ENCODE measurements around the gene OSBPL10. TPM values are rescaled to one million over a fixed set of nuclear protein-coding genes. Genes with fewer than 3 reads are reported as not detected.

The OSBPL10 gene
- total RNA-seq, 3 donors from 2014 or later: 3.2 to 7.0 (median 6.8) TPM

GRCh38 chr3:31891876-31892455, 89.1 kb downstream of the OSBPL10 start:
- ATAC-seq (no peak), DNase-seq (no peak)
- Mint-ChIP-seq H3K36me3 (ENCODE audit: insufficient read depth) (no peaks in the 10 kb centered on the region), H3K27me3 (ENCODE audit: low read depth) (peaks cover 13% of the 10 kb centered on the region), H3K4me1 (ENCODE audit: low read depth) (peaks cover 5% of the 10 kb centered on the region), H3K4me3 (no peak overlapping the region), H3K9me3 (no peaks in the 10 kb centered on the region)

GRCh38 chr3:31890742-31891469, 90.2 kb downstream of the OSBPL10 start:
- ATAC-seq (no peak), DNase-seq (no peak)
- no peak overlapping the region for H3K4me3 Mint-ChIP-seq
- H3K27me3 Mint-ChIP-seq (ENCODE audit: low read depth): peaks cover 14% of the 10 kb centered on the region
- H3K9me3 Mint-ChIP-seq: no peaks in the 10 kb centered on the region
- H3K4me1 Mint-ChIP-seq (ENCODE audit: low read depth): peaks cover 6% of the 10 kb centered on the region
- H3K36me3 Mint-ChIP-seq (ENCODE audit: insufficient read depth): no peaks in the 10 kb centered on the region

- no peaks in the 10 kb centered on the region for H3K9me3 Mint-ChIP-seq
- peaks cover 7% of the 10 kb centered on the region for H3K4me1 Mint-ChIP-seq (ENCODE audit: low read depth)
- H3K36me3 Mint-ChIP-seq (ENCODE audit: insufficient read depth): no peaks in the 10 kb centered on the region
- DNase-seq (no peak), ATAC-seq (no peak)
- H3K27me3 Mint-ChIP-seq (ENCODE audit: low read depth): peaks cover 14% of the 10 kb centered on the region
- no peak overlapping the region for H3K4me3 Mint-ChIP-seq
Observed at GRCh38 chr3:31890007-31890406, 91.1 kb downstream of the OSBPL10 start.

GRCh38 chr3:31885235-31885634, 95.8 kb downstream of the OSBPL10 start:
- H3K36me3 Mint-ChIP-seq (ENCODE audit: insufficient read depth): no peaks in the 10 kb centered on the region
- H3K27me3 Mint-ChIP-seq (ENCODE audit: low read depth): peaks cover 11% of the 10 kb centered on the region
- H3K4me3 Mint-ChIP-seq: no peak overlapping the region
- peaks cover 4% of the 10 kb centered on the region for H3K4me1 Mint-ChIP-seq (ENCODE audit: low read depth)
- peaks cover 3% of the 10 kb centered on the region for H3K9me3 Mint-ChIP-seq
- ATAC-seq: no peak
- no peak for DNase-seq

GRCh38 chr3:31884251-31884650, 96.8 kb downstream of the OSBPL10 start:
- no peak for ATAC-seq
- Mint-ChIP-seq H3K4me3 (no peak overlapping the region), H3K27me3 (ENCODE audit: low read depth) (peaks cover 9% of the 10 kb centered on the region), H3K4me1 (ENCODE audit: low read depth) (peaks cover 4% of the 10 kb centered on the region), H3K9me3 (peaks cover 3% of the 10 kb centered on the region), H3K36me3 (ENCODE audit: insufficient read depth) (no peaks in the 10 kb centered on the region)
- DNase-seq: no peak

- peaks cover 3% of the 10 kb centered on the region for H3K9me3 Mint-ChIP-seq
- no peak for ATAC-seq
- peaks cover 6% of the 10 kb centered on the region for H3K27me3 Mint-ChIP-seq (ENCODE audit: low read depth)
- no peak overlapping the region for H3K4me3 Mint-ChIP-seq
- H3K36me3 Mint-ChIP-seq (ENCODE audit: insufficient read depth): no peaks in the 10 kb centered on the region
- H3K4me1 Mint-ChIP-seq (ENCODE audit: low read depth): peaks cover 4% of the 10 kb centered on the region
- DNase-seq: no peak
Observed at GRCh38 chr3:31882895-31883294, 98.2 kb downstream of the OSBPL10 start.

- H3K36me3 Mint-ChIP-seq (ENCODE audit: insufficient read depth): no peaks in the 10 kb centered on the region
- ATAC-seq (no peak), DNase-seq (no peak)
- H3K9me3 Mint-ChIP-seq: peaks cover 3% of the 10 kb centered on the region
- peaks cover 6% of the 10 kb centered on the region for H3K27me3 Mint-ChIP-seq (ENCODE audit: low read depth)
- peaks cover 4% of the 10 kb centered on the region for H3K4me1 Mint-ChIP-seq (ENCODE audit: low read depth)
- H3K4me3 Mint-ChIP-seq: no peak overlapping the region
Observed at GRCh38 chr3:31882431-31882830, 98.6 kb downstream of the OSBPL10 start.

- no peak for DNase-seq
- H3K27me3 Mint-ChIP-seq (ENCODE audit: low read depth): peaks cover 2% of the 10 kb centered on the region
- H3K4me3 Mint-ChIP-seq: no peak overlapping the region
- ATAC-seq: no peak
- peaks cover 1% of the 10 kb centered on the region for H3K4me1 Mint-ChIP-seq (ENCODE audit: low read depth)
- no peaks in the 10 kb centered on the region for H3K36me3 Mint-ChIP-seq (ENCODE audit: insufficient read depth)
- H3K9me3 Mint-ChIP-seq: peaks cover 3% of the 10 kb centered on the region
Observed at GRCh38 chr3:31880482-31881078, 100.5 kb downstream of the OSBPL10 start.

- no peak for DNase-seq
- ATAC-seq: no peak
- H3K36me3 Mint-ChIP-seq (ENCODE audit: insufficient read depth): no peaks in the 10 kb centered on the region
- no peak overlapping the region for H3K4me3 Mint-ChIP-seq
- H3K27me3 Mint-ChIP-seq (ENCODE audit: low read depth): peaks cover 2% of the 10 kb centered on the region
- peaks cover 3% of the 10 kb centered on the region for H3K9me3 Mint-ChIP-seq
- H3K4me1 Mint-ChIP-seq (ENCODE audit: low read depth): no peaks in the 10 kb centered on the region
Observed at GRCh38 chr3:31880020-31880419, 101.0 kb downstream of the OSBPL10 start.

- Mint-ChIP-seq H3K4me1 (ENCODE audit: low read depth) (no peaks in the 10 kb centered on the region), H3K4me3 (no peak overlapping the region), H3K9me3 (peaks cover 3% of the 10 kb centered on the region), H3K36me3 (ENCODE audit: insufficient read depth) (no peaks in the 10 kb centered on the region), H3K27me3 (ENCODE audit: low read depth) (peaks cover 2% of the 10 kb centered on the region)
- no peak for ATAC-seq
- no peak for DNase-seq
Observed at GRCh38 chr3:31879365-31879764, 101.7 kb downstream of the OSBPL10 start.

- ATAC-seq: no peak
- Mint-ChIP-seq H3K4me1 (ENCODE audit: low read depth) (no peaks in the 10 kb centered on the region), H3K4me3 (no peak overlapping the region), H3K27me3 (ENCODE audit: low read depth) (peaks cover 2% of the 10 kb centered on the region), H3K36me3 (ENCODE audit: insufficient read depth) (no peaks in the 10 kb centered on the region), H3K9me3 (peaks cover 3% of the 10 kb centered on the region)
- DNase-seq: no peak
Observed at GRCh38 chr3:31878231-31878838, 102.7 kb downstream of the OSBPL10 start.

- Mint-ChIP-seq H3K27me3 (ENCODE audit: low read depth) (no peaks in the 10 kb centered on the region), H3K4me3 (no peak overlapping the region), H3K4me1 (ENCODE audit: low read depth) (no peaks in the 10 kb centered on the region), H3K9me3 (peaks cover 3% of the 10 kb centered on the region), H3K36me3 (ENCODE audit: insufficient read depth) (no peaks in the 10 kb centered on the region)
- DNase-seq: no peak
- ATAC-seq: no peak
Observed at GRCh38 chr3:31876331-31876730, 104.7 kb downstream of the OSBPL10 start.

- Mint-ChIP-seq H3K4me3 (no peak overlapping the region), H3K36me3 (ENCODE audit: insufficient read depth) (no peaks in the 10 kb centered on the region), H3K4me1 (ENCODE audit: low read depth) (no peaks in the 10 kb centered on the region), H3K9me3 (no peaks in the 10 kb centered on the region), H3K27me3 (ENCODE audit: low read depth) (no peaks in the 10 kb centered on the region)
- DNase-seq (no peak), ATAC-seq (no peak)
Observed at GRCh38 chr3:31875437-31875836, 105.6 kb downstream of the OSBPL10 start.

GRCh38 chr3:31873254-31873820, 107.7 kb downstream of the OSBPL10 start:
- Mint-ChIP-seq H3K27me3 (ENCODE audit: low read depth) (no peaks in the 10 kb centered on the region), H3K9me3 (no peaks in the 10 kb centered on the region), H3K4me3 (no peak overlapping the region), H3K36me3 (ENCODE audit: insufficient read depth) (no peaks in the 10 kb centered on the region), H3K4me1 (ENCODE audit: low read depth) (no peaks in the 10 kb centered on the region)
- ATAC-seq (no peak), DNase-seq (no peak)
